HL-60 (cell line): ENCODE results near the gene STRIP1.

ENCODE experiments used
- CTCF ChIP-seq: IDR thresholded peaks from one replicate; pipeline ENCODE4 v1.5.1; 2011; ENCODE audit warnings: low read length, control low read depth, inconsistent platforms; ENCODE audit not compliant: insufficient read depth
- GABPA ChIP-seq: IDR thresholded peaks from 2 replicates; pipeline ENCODE4 v1.6.1; 2012; ENCODE audit warnings: low read depth

DNA sequence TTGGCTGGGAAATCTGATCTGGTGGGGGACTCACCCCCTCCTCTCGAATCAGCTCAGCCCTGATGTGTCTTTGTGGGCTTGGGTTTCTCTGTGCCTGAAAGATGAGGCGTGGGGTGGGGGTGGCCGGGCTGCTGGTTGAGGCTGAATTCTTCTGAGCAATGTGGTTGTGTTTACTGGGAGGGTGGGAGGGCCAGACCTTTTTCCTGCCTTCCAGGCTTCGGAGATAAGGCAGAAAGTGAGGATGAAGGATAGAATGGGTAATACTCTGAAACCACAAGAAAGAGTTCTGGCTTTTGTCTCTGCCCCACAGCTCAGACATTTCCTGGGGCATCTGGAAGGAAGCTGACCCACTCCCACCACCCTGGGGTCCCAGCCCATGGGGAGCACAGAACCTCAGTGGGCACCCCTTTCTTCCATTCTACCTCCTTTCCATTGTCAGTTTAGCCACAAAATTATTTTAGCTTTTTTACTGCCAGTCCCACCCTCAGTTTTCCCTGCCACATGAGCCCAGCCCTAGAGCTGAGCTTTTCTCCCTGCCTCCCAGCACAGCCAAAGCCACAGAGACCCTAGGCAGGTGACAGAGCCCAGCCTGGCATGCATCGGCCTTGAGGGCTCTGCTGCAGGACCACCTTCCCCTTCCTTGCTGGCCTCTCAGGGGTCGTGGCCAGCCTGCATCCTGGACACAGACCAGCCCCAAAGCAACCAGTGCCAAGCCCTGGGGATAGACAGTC, 24.9 kb downstream of the STRIP1 start:
- TF ChIP-seq CTCF (no peak), GABPA (no peak)
